Stimulated activated CD4-positive, alpha-beta T cell treated with anti-CD3 and anti-CD28 coated beads, Interleukin-1b, Interleukin-23, amount 100 ng/mL, for 24 hours (primary cell): ENCODE measurements around the gene RANBP1.
A peak's percentile ranks its signal among the peaks of the same experiment; 100 is the strongest.
"Not testable (repeated sequence)": the region's sequence is repeated elsewhere in the genome, so short reads cannot be mapped to it uniquely, and the experiment has no call there.

ENCODE experiments used
- DNase-seq, 4 experiments: peaks; one replicate each; pipeline ENCODE4 v3.0.0-alpha.2; 2020; ENCODE audit warnings: low read depth in 4 of 4, low spot score in 1 of 4

RANBP1 gene

GRCh38 chr22:20149257-20150250 is 33.6 kb downstream of the RANBP1 start:
- no peak for DNase-seq

GRCh38 chr22:20150381-20151275 is 34.7 kb downstream of the RANBP1 start, which contains the start of gene CCDC188:
Gene CCDC188, minus strand, starts transcription at chr22:20151055. Its CDS starts 69 bp downstream, at chr22:20150986.
- no peak for DNase-seq

- DNase-seq, result no peak
Measured at GRCh38 chr22:20151276-20151588, 35.3 kb downstream of the RANBP1 start.

- DNase-seq, result no peak
Measured at GRCh38 chr22:20152464-20152890, 36.6 kb downstream of the RANBP1 start.

GRCh38 chr22:20153945-20154344 is 38.0 kb downstream of the RANBP1 start:
- DNase-seq, result no peak

- no peak for DNase-seq
Measured at GRCh38 chr22:20154602-20155187, 38.8 kb downstream of the RANBP1 start.

- no peak for DNase-seq
Measured at GRCh38 chr22:20155330-20156041, 39.6 kb downstream of the RANBP1 start.

- no peak for DNase-seq
Measured at GRCh38 chr22:20156042-20156389, 40.1 kb downstream of the RANBP1 start.

- peak; percentile 82 to 93 (median 82) for DNase-seq
Measured at GRCh38 chr22:20156611-20157429, 40.9 kb downstream of the RANBP1 start.

- no peak for DNase-seq
Measured at GRCh38 chr22:20157430-20158183, 41.7 kb downstream of the RANBP1 start.

GRCh38 chr22:20158391-20159036 is 42.6 kb downstream of the RANBP1 start:
- DNase-seq, result no peak

GRCh38 chr22:20159076-20159475 is 43.2 kb downstream of the RANBP1 start:
- no peak for DNase-seq

- DNase-seq, result not testable (repeated sequence)
Measured at GRCh38 chr22:20159531-20159930, 43.6 kb downstream of the RANBP1 start.

- no peak for DNase-seq
Measured at GRCh38 chr22:20160041-20160440, 44.1 kb downstream of the RANBP1 start.

- no peak for DNase-seq
Measured at GRCh38 chr22:20164863-20165262, 49.0 kb downstream of the RANBP1 start.

GRCh38 chr22:20165421-20165820 is 49.5 kb downstream of the RANBP1 start:
- DNase-seq, result no peak

- DNase-seq, result no peak
Measured at GRCh38 chr22:20165913-20166312, 50.0 kb downstream of the RANBP1 start.

- no peak for DNase-seq
Measured at GRCh38 chr22:20166703-20167102, 50.8 kb downstream of the RANBP1 start.
